GM19395 (cell line): Measurements from ENCODE around the gene OAS2.

ENCODE experiments used
- ATAC-seq: cut with Tn5 transposase; IDR thresholded peaks from one replicate; pipeline ENCODE4 v1.9.1; 2021; ENCODE audit warnings: mild to moderate bottlenecking, moderate library complexity; ENCODE audit not compliant: unreplicated experiment

The OAS2 gene, protein sequence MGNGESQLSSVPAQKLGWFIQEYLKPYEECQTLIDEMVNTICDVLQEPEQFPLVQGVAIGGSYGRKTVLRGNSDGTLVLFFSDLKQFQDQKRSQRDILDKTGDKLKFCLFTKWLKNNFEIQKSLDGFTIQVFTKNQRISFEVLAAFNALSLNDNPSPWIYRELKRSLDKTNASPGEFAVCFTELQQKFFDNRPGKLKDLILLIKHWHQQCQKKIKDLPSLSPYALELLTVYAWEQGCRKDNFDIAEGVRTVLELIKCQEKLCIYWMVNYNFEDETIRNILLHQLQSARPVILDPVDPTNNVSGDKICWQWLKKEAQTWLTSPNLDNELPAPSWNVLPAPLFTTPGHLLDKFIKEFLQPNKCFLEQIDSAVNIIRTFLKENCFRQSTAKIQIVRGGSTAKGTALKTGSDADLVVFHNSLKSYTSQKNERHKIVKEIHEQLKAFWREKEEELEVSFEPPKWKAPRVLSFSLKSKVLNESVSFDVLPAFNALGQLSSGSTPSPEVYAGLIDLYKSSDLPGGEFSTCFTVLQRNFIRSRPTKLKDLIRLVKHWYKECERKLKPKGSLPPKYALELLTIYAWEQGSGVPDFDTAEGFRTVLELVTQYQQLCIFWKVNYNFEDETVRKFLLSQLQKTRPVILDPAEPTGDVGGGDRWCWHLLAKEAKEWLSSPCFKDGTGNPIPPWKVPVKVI

GRCh38 chr12:112978163-112979040, at the start of gene OAS2:
Gene OAS2 (plus strand): TSS chr12:112978519. CDS start chr12:112978609, 90 bp downstream.
- ATAC-seq, result peak; percentile 91

- ATAC-seq, result no peak
Observed at GRCh38 chr12:112928978-112929377, 49.3 kb upstream of the OAS2 start.

- no peak for ATAC-seq
Observed at GRCh38 chr12:112929715-112930114, 48.6 kb upstream of the OAS2 start.

DNA sequence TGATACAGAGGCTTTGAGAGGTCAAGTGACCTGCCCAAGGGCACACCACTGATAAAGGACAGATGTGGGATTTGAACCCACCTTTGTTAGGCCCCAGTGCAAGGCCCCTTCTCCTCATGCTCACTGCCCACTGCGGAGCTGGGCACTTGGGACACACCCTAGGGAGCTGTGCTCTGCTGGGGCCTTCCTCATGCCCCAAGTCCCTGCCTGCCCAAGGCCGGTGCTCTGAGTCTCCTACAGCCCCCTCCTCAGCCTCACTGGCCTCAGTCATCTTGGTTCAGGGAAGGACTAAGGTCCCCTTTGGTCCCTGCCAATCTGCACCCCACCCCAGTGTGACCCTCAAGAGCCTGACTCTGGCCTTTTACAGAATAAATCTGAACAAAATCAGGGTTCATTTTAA, 48.0 kb upstream of the OAS2 start:
- no peak for ATAC-seq

- ATAC-seq, result no peak
Observed at GRCh38 chr12:112932485-112933128, 45.7 kb upstream of the OAS2 start.

GRCh38 chr12:112933129-112933505, 45.2 kb upstream of the OAS2 start:
- no peak for ATAC-seq

DNA sequence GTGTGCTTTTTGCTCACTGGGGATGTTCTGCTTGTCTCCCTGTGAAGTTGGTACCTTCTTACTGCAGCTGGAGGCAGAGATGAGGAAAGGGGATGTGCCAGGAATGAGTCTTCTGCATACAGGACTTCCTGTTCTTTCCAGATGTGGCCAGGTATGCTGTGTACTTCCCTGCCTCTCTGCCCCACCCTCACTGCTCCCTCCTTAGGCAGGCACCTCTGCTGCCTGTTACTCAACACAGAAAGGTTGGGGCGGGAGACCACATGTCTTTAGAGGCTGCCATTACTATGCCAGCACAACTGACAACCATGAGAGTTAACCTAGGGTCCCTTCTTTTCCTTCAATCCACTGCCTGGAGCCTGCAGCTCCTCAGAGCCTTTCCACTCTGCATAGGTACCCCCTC, 42.1 kb upstream of the OAS2 start:
- no peak for ATAC-seq

GRCh38 chr12:112936927-112937326, 41.4 kb upstream of the OAS2 start:
- ATAC-seq, result no peak

DNA sequence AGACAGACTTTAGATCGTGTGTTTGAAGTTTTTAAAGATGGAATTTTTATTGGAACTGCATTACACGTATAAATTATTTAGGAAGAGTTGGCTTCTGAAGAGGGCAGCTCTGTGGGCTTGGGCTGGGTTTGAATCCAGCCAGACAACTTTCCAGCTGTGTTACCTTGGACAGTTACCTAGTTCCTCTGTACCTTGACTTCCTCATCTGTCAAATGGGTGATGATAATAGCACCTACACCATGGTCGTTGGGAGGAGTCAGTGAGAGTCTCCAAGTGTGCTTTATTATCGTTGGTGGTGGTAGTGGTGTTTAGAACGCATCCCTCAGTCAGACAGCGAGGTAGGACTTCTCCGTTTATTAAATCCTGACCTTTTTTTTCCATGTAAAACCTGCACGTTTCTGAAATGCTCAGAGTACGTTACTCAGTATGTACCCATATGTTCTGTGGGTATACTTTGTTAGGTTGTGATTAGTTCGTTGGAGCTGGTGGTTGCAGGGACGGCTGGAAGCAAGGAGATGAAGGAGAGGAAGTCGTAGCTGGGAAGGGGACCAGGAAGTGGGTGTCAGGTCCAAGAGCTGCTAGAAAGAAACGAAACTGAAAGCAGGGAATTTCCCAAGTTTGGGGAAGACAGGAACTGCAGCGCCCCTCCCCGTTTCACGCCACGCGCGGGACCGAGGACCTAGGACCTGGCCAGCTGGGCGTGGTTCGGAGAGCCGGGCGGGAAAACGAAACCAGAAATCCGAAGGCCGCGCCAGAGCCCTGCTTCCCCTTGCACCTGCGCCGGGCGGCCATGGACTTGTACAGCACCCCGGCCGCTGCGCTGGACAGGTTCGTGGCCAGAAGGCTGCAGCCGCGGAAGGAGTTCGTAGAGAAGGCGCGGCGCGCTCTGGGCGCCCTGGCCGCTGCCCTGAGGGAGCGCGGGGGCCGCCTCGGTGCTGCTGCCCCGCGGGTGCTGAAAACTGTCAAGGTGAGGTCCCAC, 40.3 kb upstream of the OAS2 start, which contains the start of gene OAS3:
TSS of gene OAS3 (plus strand) at position 734 of the 979 bp plus-strand sequence. CDS start at position 791, 57 bp downstream.
- ATAC-seq, result peak; percentile 50

DNA sequence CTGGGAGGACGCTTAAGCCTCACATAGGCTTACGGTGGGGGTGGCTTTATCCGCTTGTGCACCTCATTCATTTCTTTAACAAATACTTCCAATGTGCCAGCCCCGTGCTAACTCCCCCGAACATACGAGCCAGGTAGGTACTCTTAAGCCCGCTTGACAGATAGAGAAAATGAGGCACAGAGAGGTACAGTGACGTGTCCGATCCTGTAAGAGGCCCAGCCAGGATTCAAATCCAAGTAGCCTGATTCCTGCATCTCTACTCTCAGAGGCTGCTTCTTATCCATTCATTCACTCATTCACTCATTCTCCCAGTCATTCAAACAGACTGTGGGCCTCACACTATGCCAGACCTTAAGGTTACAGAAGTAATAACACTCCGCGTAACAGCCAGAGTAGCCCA, 39.6 kb upstream of the OAS2 start:
- ATAC-seq, result no peak

DNA sequence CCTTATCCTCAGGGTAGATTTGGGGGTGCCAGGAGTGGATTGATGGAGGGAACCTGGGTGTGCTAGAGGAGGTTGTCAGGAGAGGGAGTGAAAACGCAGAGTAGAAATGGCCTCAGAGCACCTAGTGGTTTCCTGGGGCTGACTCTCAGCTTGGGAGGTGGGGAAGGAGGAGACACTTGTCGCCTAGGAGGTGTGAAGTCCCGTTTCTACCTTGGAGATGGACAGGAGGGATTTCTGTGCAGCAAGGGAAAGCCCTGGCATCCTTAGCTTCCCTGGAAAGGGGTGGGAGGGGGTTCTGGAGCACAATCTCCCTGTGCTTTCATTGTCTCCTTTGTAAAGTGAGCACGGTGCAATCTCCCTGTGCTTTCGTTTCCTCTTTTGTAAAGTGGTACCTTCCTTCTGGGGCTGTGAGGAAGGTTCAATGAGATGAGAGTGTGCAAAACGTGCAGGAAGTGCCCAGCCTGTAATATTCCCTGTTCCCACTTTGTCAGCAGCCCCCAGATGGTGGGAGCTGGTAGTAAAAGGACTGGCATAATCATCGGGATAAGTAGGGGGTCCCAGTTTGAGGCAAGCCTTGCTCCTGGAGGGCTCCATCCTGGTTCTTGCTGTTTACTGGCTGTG, 38.4 kb upstream of the OAS2 start:
- peak; percentile 76 for ATAC-seq

- no peak for ATAC-seq
Observed at GRCh38 chr12:112941528-112942335, 36.6 kb upstream of the OAS2 start.

DNA sequence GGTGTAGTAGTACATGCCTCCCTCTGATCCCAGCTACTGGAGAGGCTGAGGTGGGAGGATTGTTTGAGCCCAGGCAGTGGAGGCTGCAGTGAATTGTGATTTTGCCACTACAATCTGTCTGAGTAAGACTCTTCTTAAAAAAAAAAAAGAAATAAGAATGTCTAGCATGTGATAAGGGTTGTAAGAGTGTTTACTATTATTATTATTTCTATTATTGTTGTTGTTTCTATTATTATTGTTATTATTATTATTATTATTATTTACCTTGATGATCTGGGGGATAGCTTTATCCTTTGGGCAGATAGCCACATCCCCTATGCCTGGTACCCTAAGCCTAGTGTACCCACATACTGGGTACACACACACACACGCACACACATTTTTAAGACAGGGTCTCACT, 35.7 kb upstream of the OAS2 start:
- ATAC-seq, result no peak

DNA sequence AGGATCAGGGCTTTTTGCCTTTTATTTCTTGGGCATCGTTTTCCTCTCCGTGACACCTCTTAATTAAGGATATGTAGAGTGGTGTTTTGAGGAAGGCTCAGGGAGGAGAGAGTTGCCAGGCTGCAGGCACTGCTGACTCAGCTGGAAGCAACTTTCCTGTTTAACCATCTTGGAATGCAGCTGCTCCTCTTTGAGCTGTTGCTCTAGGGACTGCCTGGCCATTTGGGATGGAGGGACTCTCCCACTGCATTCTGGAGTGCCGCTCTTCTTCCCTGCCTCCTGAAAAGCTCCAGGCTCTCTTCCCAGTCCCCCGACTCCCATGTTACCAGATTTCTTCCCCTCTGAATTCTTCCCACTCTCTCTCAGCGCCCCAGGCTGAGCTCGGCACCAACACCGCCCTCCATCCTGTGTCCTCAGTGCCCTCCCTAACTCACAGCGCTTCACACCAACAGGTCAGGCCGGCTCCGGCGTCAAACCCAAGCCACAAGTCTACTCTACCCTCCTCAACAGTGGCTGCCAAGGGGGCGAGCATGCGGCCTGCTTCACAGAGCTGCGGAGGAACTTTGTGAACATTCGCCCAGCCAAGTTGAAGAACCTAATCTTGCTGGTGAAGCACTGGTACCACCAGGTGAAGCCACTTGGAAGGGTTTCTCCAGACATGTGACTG, 34.2 kb upstream of the OAS2 start:
- ATAC-seq, result no peak

GRCh38 chr12:112945515-112945914, 32.8 kb upstream of the OAS2 start:
- no peak for ATAC-seq

DNA sequence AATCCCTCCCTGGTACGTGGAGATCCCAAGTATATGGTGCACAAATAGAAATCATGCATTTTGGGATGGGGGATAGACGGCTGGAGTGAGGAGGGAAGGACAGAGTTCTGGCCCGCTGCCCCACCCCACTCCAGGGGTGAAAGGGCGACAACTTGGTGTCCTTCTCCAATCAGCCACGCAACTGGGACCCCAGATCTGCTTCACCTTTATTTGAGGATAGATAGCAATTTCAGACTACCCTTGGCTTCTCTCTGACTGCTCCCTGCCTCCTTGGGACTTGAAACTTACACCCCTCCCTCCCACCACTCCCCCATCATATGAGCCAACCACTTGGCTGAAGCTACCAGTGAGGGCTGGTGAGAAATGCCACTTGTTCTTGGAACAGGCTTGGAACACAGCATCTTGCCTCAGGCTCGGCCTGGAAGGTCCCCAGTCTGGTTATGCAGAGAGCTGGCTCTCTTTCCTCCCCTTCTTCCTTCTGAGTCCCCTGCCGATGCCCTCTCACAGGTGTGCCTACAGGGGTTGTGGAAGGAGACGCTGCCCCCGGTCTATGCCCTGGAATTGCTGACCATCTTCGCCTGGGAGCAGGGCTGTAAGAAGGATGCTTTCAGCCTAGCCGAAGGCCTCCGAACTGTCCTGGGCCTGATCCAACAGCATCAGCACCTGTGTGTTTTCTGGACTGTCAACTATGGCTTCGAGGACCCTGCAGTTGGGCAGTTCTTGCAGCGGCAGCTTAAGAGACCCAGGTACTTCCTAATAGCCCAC, 31.9 kb upstream of the OAS2 start:
- no peak for ATAC-seq

DNA sequence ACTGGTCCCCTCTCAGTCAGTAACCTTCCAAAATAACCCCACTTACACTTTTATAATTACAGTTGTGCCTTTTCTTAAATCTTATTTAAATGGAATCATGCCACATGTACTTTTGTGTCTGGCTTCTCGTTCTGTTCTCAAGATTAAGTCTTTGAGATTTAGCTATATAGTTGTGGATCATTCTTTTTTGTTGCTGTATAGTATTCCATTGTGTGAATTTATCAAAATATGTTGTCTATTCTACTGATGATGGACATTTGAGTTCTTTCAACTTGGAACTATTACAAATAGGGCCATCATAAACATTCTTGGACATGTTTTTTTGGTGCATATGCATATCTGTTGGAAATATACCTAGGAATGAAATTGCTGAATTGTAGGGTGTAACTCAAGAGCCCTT, 31.0 kb upstream of the OAS2 start:
- no peak for ATAC-seq
